GM23338 (cell line): ENCODE data around the gene PTGR3. TPM values are rescaled to one million over a fixed set of nuclear protein-coding genes. Genes with fewer than 3 reads are reported as not detected.

Source experiments
- ATAC-seq: fragments of 200-7000 bp; cut with Tn5 transposase; 3 replicates; pipeline ENCODE4 v1.9.1; 2020
- DNase-seq: peaks from one replicate; pipeline ENCODE4 v3.0.0-alpha.2; 2015; ENCODE audit warnings: low spot score
- H2AFZ ChIP-seq: fragments of 200-600 bp; sonication (generic); 2 replicates; pipeline ENCODE4 v1.8.0; 2016; ENCODE audit warnings: antibody characterized with exemption, mild to moderate bottlenecking, moderate library complexity
- H3F3A ChIP-seq: fragments of 200-600 bp; sonication (generic); replicated peaks from 2 replicates; pipeline ENCODE4 v1.8.0; 2017; ENCODE audit warnings: antibody characterized with exemption, mixed run types, low read depth
- H3K27ac ChIP-seq: fragments of 200-600 bp; sonication (generic); 2 replicates; pipeline ENCODE4 v1.6.1; 2016; ENCODE audit warnings: low read depth
- H3K27me3 ChIP-seq: fragments of 200-600 bp; sonication (generic); 2 replicates; pipeline ENCODE4 v1.8.0; 2016; ENCODE audit warnings: mild to moderate bottlenecking, mixed run types, moderate library complexity; ENCODE audit not compliant: insufficient read depth
- H3K36me3 ChIP-seq: fragments of 200-600 bp; sonication (generic); 2 replicates; pipeline ENCODE4 v1.8.0; 2016; ENCODE audit warnings: mild to moderate bottlenecking; ENCODE audit not compliant: insufficient read depth
- H3K4me1 ChIP-seq: fragments of 200-600 bp; sonication (generic); 2 replicates; pipeline ENCODE4 v1.8.0; 2016; ENCODE audit warnings: mild to moderate bottlenecking, moderate library complexity; ENCODE audit not compliant: insufficient read depth
- H3K4me2 ChIP-seq: fragments of 200-600 bp; sonication (generic); 2 replicates; pipeline ENCODE4 v1.7.1; 2017; ENCODE audit warnings: mixed run types
- H3K4me3 ChIP-seq: fragments of 200-600 bp; sonication (generic); 2 replicates; pipeline ENCODE4 v1.6.1; 2016; ENCODE audit warnings: mixed run types
- H3K79me2 ChIP-seq: fragments of 200-600 bp; sonication (generic); replicated peaks from 2 replicates; pipeline ENCODE4 v1.8.0; 2017; ENCODE audit warnings: mild to moderate bottlenecking; ENCODE audit not compliant: insufficient read depth
- H3K9me2 ChIP-seq: fragments of 200-600 bp; sonication (generic); 2 replicates; pipeline ENCODE4 v1.8.0; 2017; ENCODE audit not compliant: insufficient read depth
- H4K20me1 ChIP-seq: fragments of 200-600 bp; sonication (generic); replicated peaks from 2 replicates; pipeline ENCODE4 v1.8.0; 2017; ENCODE audit warnings: mild to moderate bottlenecking; ENCODE audit not compliant: insufficient read depth
- H3K27ac Mint-ChIP-seq: 2 replicates; pipeline ENCODE4 v1.8.0; 2020; ENCODE audit warnings: inconsistent platforms, mild to moderate bottlenecking, moderate library complexity, mixed read lengths
- H3K27me3 Mint-ChIP-seq: 3 replicates; pipeline ENCODE4 v1.8.0; 2022; ENCODE audit warnings: low read depth, mild to moderate bottlenecking, moderate library complexity, mixed read lengths, inconsistent platforms; ENCODE audit not compliant: insufficient read depth, poor library complexity
- H3K36me3 Mint-ChIP-seq: 3 replicates; pipeline ENCODE4 v1.8.0; 2021; ENCODE audit warnings: low read depth, mild to moderate bottlenecking, inconsistent platforms, moderate library complexity, mixed read lengths
- H3K4me1 Mint-ChIP-seq: 3 replicates; pipeline ENCODE4 v1.8.0; 2020; ENCODE audit warnings: mild to moderate bottlenecking, inconsistent platforms, mixed read lengths
- H3K4me3 Mint-ChIP-seq: 3 replicates; pipeline ENCODE4 v1.8.0; 2021; ENCODE audit warnings: moderate library complexity, mild to moderate bottlenecking, inconsistent platforms, mixed read lengths
- H3K9me3 Mint-ChIP-seq: 3 replicates; pipeline ENCODE4 v1.8.0; 2020; ENCODE audit warnings: moderate library complexity, mild to moderate bottlenecking, inconsistent platforms, mixed read lengths
- CREB1 ChIP-seq: fragments of 250-450 bp; sonication (Bioruptor Pico); IDR thresholded peaks from 2 replicates; pipeline ENCODE4 v1.5.0; 2020; ENCODE audit warnings: low read depth, mild to moderate bottlenecking, moderate library complexity
- CTCF ChIP-seq, 2 experiments: fragments of 200-600 bp in 1 of 2; sonication (generic) in 1 of 2; conservative IDR thresholded peaks; 2 replicates each; pipeline versions ENCODE4 v1.5.1 to v1.6.1; 2016 to 2017; ENCODE audit warnings: antibody characterized with exemption in 2 of 2, low read depth in 2 of 2, mild to moderate bottlenecking in 2 of 2, moderate library complexity in 1 of 2
- ETS1 ChIP-seq: IDR thresholded peaks from 2 replicates; pipeline ENCODE4 v1.6.1; 2016; ENCODE audit warnings: antibody characterized with exemption
- EZH2 ChIP-seq: fragments of 200-600 bp; sonication (generic); IDR thresholded peaks from one replicate; pipeline ENCODE4 v1.8.0; 2017; ENCODE audit warnings: antibody characterized with exemption, mild to moderate bottlenecking, low read depth; ENCODE audit not compliant: unreplicated experiment
- EZH2phosphoT487 ChIP-seq: fragments of 200-600 bp; sonication (generic); IDR thresholded peaks from one replicate; pipeline ENCODE4 v1.8.1; 2018; ENCODE audit warnings: antibody characterized with exemption; ENCODE audit not compliant: unreplicated experiment
- JUNB ChIP-seq: IDR thresholded peaks from one replicate; pipeline ENCODE4 v1.6.1; 2016; ENCODE audit warnings: antibody characterized with exemption; ENCODE audit not compliant: unreplicated experiment
- POLR2AphosphoS5 ChIP-seq: IDR thresholded peaks from 2 replicates; pipeline ENCODE4 v1.6.1; 2016; ENCODE audit warnings: antibody characterized with exemption, low read depth
- REST ChIP-seq: IDR thresholded peaks from one replicate; pipeline ENCODE4 v1.6.1; 2018; ENCODE audit warnings: antibody characterized with exemption; ENCODE audit not compliant: unreplicated experiment
- STAT1 ChIP-seq: IDR thresholded peaks from one replicate; pipeline ENCODE4 v1.6.1; 2016; ENCODE audit warnings: antibody characterized with exemption; ENCODE audit not compliant: unreplicated experiment
- ZNF114 ChIP-seq: fragments of 250-450 bp; sonication (Bioruptor Pico); IDR thresholded peaks from 2 replicates; pipeline ENCODE4 v1.5.0; 2020; ENCODE audit warnings: mild to moderate bottlenecking, moderate library complexity
- ZNF462 ChIP-seq: fragments of 250-450 bp; sonication (Bioruptor Pico); IDR thresholded peaks from 2 replicates; pipeline ENCODE4 v1.5.0; 2020; ENCODE audit warnings: mild to moderate bottlenecking, moderate library complexity
- polyA plus RNA-seq: library from polyadenylated mRNA; unstranded; fragments of >200 nt; fragmentation: Nextera tagmentation; extraction: Ambion mirVana; gene quantifications from 2 replicates; pipeline ENCODE4 v1.2.1, GENCODE V29; 2016
- total RNA-seq: library from RNA; depleted of rRNA; stranded (reverse); fragments of >200 nt; shearing (Covaris generic); gene quantifications from 2 replicates; pipeline ENCODE4 v1.2.3, GENCODE V29; 2014

PTGR3 gene
- total and polyA plus RNA-seq, 2 experiments from 2014 or later, result 0.84 to 1.5 TPM

- no peak for TF ChIP-seq CTCF (conservative IDR thresholded peaks at IDR 0.05; ENCODE audit: low read depth in 2 of 2)
- TF ChIP-seq JUNB, result no peak
- no peak for TF ChIP-seq STAT1
- TF ChIP-seq EZH2phosphoT487, result no peak
These were observed 13.0 kb upstream of the PTGR3 start (continued) for GRCh38 chr18:75221897-75222296.

- Histone ChIP-seq H3K4me3 (no peak overlapping the region), H2AFZ (no peak overlapping the region), H3K4me1 (no peaks in the 10 kb centered on the region), H3K36me3 (no peaks in the 10 kb centered on the region), H3K27ac (no peak overlapping the region), H3F3A (no peaks in the 10 kb centered on the region), H4K20me1 (no peaks in the 10 kb centered on the region), H3K27me3 (no peaks in the 10 kb centered on the region), H3K4me2 (no peak overlapping the region), H3K9me2 (no peaks in the 10 kb centered on the region), H3K79me2 (no peaks in the 10 kb centered on the region)
- no peaks in the 10 kb centered on the region for H3K9me3 Mint-ChIP-seq
- no peak overlapping the region for H3K4me3 Mint-ChIP-seq
- no peak for DNase-seq
- no peak for ATAC-seq
- H3K36me3 Mint-ChIP-seq, result no peaks in the 10 kb centered on the region
- peaks cover 2% of the 10 kb centered on the region for H3K27me3 Mint-ChIP-seq
- H3K27ac Mint-ChIP-seq, result no peak overlapping the region
- H3K4me1 Mint-ChIP-seq, result peaks cover 4% of the 10 kb centered on the region
- TF ChIP-seq ETS1 (no peak), POLR2AphosphoS5 (no peak), CREB1 (CRISPR knock-in tag) (no peak), EZH2 (no peak), CTCF (conservative IDR thresholded peaks at IDR 0.05; ENCODE audit: low read depth in 2 of 2) (no peak), EZH2phosphoT487 (no peak), ZNF462 (CRISPR knock-in tag) (no peak), ZNF114 (CRISPR knock-in tag) (no peak), REST (no peak)
These were observed 12.5 kb upstream of the PTGR3 start for GRCh38 chr18:75221397-75221796.
